SU-DHL-6 (cell line): ENCODE measurements around the gene CLDN19.

Source experiments
- H2AFZ ChIP-seq: fragments of 200-600 bp; sonication (generic); 2 replicates; pipeline ENCODE4 v1.6.1; 2014; ENCODE audit warnings: low read depth, mild to moderate bottlenecking, moderate library complexity, mixed read lengths, antibody characterized with exemption, low read length; ENCODE audit not compliant: severe bottlenecking
- H3F3A ChIP-seq: fragments of 200-600 bp; shearing (Covaris generic); 2 replicates; pipeline ENCODE4 v1.6.0; 2016; ENCODE audit warnings: antibody characterized with exemption, mild to moderate bottlenecking; ENCODE audit not compliant: insufficient read depth
- H3K27ac ChIP-seq: fragments of 200-600 bp; sonication (generic); 2 replicates; pipeline ENCODE4 v1.5.1; 2016; ENCODE audit warnings: low read depth, mild to moderate bottlenecking, low read length, moderate library complexity, mixed read lengths
- H3K27me3 ChIP-seq: fragments of 200-600 bp; sonication (generic), shearing (Covaris generic); 2 replicates; pipeline ENCODE4 v1.6.0; 2014; ENCODE audit warnings: mild to moderate bottlenecking, low read length
- H3K36me3 ChIP-seq: fragments of 200-600 bp; sonication (generic); 2 replicates; pipeline ENCODE4 v1.6.1; 2014; ENCODE audit warnings: mild to moderate bottlenecking, low read length, mixed read lengths
- H3K4me2 ChIP-seq: fragments of 300-600, 200-600 bp; shearing (Covaris generic), sonication (generic); 2 replicates; pipeline ENCODE4 v1.6.0; 2014; ENCODE audit warnings: low read length, low read depth, mild to moderate bottlenecking; ENCODE audit not compliant: poor library complexity, severe bottlenecking
- H3K4me3 ChIP-seq: fragments of 200-600 bp; sonication (generic); 2 replicates; pipeline ENCODE4 v1.5.1; 2014; ENCODE audit warnings: antibody characterized with exemption, low read length, mild to moderate bottlenecking, mixed read lengths; ENCODE audit not compliant: insufficient read depth, poor library complexity, severe bottlenecking
- H3K79me2 ChIP-seq: fragments of 200-600 bp; sonication (generic); 2 replicates; pipeline ENCODE4 v1.6.1; 2014; ENCODE audit warnings: mild to moderate bottlenecking, low read length, moderate library complexity; ENCODE audit not compliant: insufficient read depth
- H3K9ac ChIP-seq: fragments of 200-600 bp; sonication (generic); 2 replicates; pipeline ENCODE4 v1.7.0; 2014; ENCODE audit warnings: mild to moderate bottlenecking, low read length
- H3K9me2 ChIP-seq: fragments of 200-600 bp; sonication (generic); replicated peaks from 2 replicates; pipeline ENCODE4 v1.6.1; 2014; ENCODE audit warnings: low read length; ENCODE audit not compliant: insufficient read depth
- H3K9me3 ChIP-seq: fragments of 200-600 bp; sonication (generic); 2 replicates; pipeline ENCODE4 v1.6.1; 2014; ENCODE audit warnings: low read length, mixed read lengths; ENCODE audit not compliant: insufficient read depth
- H4K20me1 ChIP-seq: fragments of 200-600 bp; sonication (generic); 2 replicates; pipeline ENCODE4 v1.6.1; 2014; ENCODE audit warnings: low read depth, mild to moderate bottlenecking, antibody characterized with exemption, low read length, moderate library complexity, mixed read lengths
- EZH2phosphoT487 ChIP-seq: fragments of 200-600 bp; sonication (generic), shearing (Covaris generic); conservative IDR thresholded peaks from 2 replicates; pipeline ENCODE4 v1.6.1; 2018; ENCODE audit warnings: mild to moderate bottlenecking, antibody characterized with exemption, low read length, moderate library complexity, mixed read lengths
- TF ChIP-seq, protein P1 (sequence below): fragments of 200-600 bp; sonication (generic); IDR thresholded peaks from one replicate; pipeline ENCODE4 v1.5.1; 2017; ENCODE audit warnings: antibody characterized with exemption, mild to moderate bottlenecking, low read length, moderate library complexity; ENCODE audit not compliant: insufficient read depth, poor library complexity, severe bottlenecking

CLDN19 gene, protein sequence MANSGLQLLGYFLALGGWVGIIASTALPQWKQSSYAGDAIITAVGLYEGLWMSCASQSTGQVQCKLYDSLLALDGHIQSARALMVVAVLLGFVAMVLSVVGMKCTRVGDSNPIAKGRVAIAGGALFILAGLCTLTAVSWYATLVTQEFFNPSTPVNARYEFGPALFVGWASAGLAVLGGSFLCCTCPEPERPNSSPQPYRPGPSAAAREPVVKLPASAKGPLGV

DNA sequence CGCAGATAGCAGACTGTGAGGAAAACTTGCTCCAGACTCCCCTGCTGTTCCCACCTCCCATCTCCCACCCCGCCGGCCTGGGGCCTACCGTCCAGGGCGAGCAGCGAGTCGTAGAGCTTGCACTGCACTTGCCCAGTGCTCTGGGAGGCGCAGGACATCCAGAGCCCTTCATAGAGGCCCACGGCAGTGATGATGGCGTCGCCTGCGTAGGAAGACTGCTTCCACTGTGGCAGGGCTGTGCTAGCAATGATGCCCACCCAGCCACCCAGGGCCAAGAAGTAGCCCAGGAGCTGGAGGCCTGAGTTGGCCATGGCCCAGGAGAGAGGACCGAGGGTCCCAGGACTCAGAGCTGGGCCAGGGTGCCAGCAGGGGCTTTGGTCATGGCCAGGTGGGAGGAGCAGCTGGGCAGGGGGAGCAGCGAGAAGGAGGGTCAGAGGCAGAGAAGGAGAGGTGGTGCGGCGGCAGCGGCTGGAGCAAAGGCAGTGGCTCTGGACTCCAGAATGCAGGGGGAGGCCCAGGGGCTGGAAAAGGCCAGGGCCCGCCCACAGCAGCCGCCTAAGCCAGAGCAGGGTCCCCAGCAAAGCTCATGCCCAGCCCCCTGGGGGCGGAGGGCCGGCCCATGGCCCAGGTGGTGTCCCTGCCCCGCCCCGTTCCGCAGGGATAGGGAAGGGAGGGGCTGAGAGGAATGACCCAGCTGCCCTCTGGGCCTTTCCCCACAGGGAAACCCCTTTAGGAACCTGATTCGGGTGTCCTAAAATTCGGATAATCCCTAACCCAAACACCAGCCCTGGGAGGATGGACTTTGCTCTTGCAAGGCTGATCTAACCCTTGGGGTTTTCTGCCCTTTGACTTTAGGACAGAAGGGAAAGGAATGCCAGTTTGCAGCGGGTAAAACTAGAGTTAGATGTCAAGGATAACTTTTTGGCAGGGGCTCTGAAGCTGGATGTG lies at the start of gene CLDN19:
Gene CLDN19 (minus strand): TSS at position 484 of the 948 bp plus-strand sequence. CDS start 173 bp downstream, at position 311.
- Histone ChIP-seq H3K4me2 (no peak within 1 kb of the TSS), H3K9ac (no peak within 1 kb of the TSS), H4K20me1 (no peaks in the 10 kb centered on the region), H3K79me2 (no peaks in the 10 kb centered on the region), H3K9me2 (no peaks in the 10 kb centered on the region), H3F3A (no peaks in the 10 kb centered on the region), H3K27ac (no peak within 1 kb of the TSS), H3K36me3 (no peaks in the 10 kb centered on the region), H3K27me3 (no peaks in the 10 kb centered on the region), H3K9me3 (no peaks in the 10 kb centered on the region), H3K4me3 (no peak within 1 kb of the TSS), H2AFZ (no peak within 1 kb of the TSS)
- TF ChIP-seq, protein P1, sequence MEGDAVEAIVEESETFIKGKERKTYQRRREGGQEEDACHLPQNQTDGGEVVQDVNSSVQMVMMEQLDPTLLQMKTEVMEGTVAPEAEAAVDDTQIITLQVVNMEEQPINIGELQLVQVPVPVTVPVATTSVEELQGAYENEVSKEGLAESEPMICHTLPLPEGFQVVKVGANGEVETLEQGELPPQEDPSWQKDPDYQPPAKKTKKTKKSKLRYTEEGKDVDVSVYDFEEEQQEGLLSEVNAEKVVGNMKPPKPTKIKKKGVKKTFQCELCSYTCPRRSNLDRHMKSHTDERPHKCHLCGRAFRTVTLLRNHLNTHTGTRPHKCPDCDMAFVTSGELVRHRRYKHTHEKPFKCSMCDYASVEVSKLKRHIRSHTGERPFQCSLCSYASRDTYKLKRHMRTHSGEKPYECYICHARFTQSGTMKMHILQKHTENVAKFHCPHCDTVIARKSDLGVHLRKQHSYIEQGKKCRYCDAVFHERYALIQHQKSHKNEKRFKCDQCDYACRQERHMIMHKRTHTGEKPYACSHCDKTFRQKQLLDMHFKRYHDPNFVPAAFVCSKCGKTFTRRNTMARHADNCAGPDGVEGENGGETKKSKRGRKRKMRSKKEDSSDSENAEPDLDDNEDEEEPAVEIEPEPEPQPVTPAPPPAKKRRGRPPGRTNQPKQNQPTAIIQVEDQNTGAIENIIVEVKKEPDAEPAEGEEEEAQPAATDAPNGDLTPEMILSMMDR: no peak
- no peak for TF ChIP-seq EZH2phosphoT487

DNA sequence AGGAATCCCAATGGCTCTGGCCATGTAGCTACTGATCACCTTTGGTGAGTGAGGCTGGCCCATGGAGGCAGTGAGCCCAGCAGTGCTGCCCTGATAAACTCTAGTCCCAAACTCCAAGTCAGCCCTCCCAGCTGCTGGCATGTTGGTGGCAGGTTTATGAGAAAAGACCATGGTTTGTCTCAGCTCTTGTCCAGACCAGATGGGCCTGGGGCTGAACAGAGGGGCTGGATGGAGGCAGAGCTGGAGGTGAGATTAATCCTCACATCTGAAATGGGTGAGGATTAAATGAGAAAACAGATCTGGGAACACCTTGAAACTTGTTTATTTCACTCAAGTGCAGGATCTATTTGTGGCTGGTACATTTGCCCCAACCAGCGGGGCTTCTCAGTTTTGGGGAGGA lies 48.0 kb upstream of the CLDN19 start:
- Histone ChIP-seq H3K4me3 (no peak overlapping the region), H3K9me3 (no peaks in the 10 kb centered on the region), H2AFZ (no peak overlapping the region), H3K79me2 (no peaks in the 10 kb centered on the region), H3K4me2 (no peak overlapping the region), H3K36me3 (no peaks in the 10 kb centered on the region), H3K27me3 (no peaks in the 10 kb centered on the region), H3F3A (no peaks in the 10 kb centered on the region), H3K9me2 (no peaks in the 10 kb centered on the region), H4K20me1 (no peaks in the 10 kb centered on the region), H3K27ac (no peak overlapping the region), H3K9ac (no peak overlapping the region)
- TF ChIP-seq, protein P1: no peak
- no peak for TF ChIP-seq EZH2phosphoT487

DNA sequence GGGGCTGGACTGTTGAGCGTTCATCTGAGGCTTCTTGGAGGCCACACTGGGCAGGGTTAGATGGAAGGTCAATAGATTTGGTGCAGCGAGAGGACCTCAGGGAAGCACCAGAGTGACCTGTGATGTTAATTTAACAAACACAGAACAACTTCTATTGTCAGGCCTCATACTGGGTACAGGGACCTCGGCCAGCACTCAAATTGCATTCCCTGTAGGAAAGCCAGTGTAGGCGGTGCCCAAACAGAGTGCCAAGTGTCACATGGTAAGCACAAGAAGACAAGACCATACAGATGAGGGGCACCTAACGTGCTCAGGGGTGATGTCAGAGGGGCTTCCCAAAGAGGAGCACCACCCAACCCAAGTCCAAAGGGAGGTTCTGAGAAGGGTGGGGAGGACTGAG lies 46.1 kb upstream of the CLDN19 start:
- Histone ChIP-seq H3K79me2 (no peaks in the 10 kb centered on the region), H3K4me3 (no peak overlapping the region), H3K27ac (no peak overlapping the region), H3K36me3 (no peaks in the 10 kb centered on the region), H3K4me2 (no peak overlapping the region), H3K9me3 (no peaks in the 10 kb centered on the region), H3K9me2 (no peaks in the 10 kb centered on the region), H3K9ac (no peak overlapping the region), H2AFZ (no peak overlapping the region), H3K27me3 (no peaks in the 10 kb centered on the region), H3F3A (no peaks in the 10 kb centered on the region), H4K20me1 (no peaks in the 10 kb centered on the region)
- TF ChIP-seq EZH2phosphoT487: no peak
- TF ChIP-seq, protein P1: no peak
